Epithelial cell of esophagus (primary cell): ENCODE data around the gene EML4.

Experiments
- DNase-seq: peaks from one replicate; pipeline ENCODE4 v3.0.0; 2010; ENCODE audit warnings: low read depth
- H3K4me3 ChIP-seq: 2 replicates; pipeline ENCODE4 v1.5.1; 2011; ENCODE audit warnings: mild to moderate bottlenecking, low read length, control low read depth
- CTCF ChIP-seq: IDR thresholded peaks from 2 replicates; pipeline ENCODE4 v1.5.1; 2011; ENCODE audit warnings: low read depth, mild to moderate bottlenecking, low read length, control low read depth, inconsistent platforms; ENCODE audit not compliant: insufficient read depth; ENCODE audit errors: missing control alignments

EML4 gene

GRCh38 chr2:42224422-42225067 is 55.4 kb downstream of the EML4 start:
- DNase-seq = no peak
- no peak overlapping the region for H3K4me3 ChIP-seq
- no peak for TF ChIP-seq CTCF

GRCh38 chr2:42225573-42225972 is 56.4 kb downstream of the EML4 start:
- no peak for TF ChIP-seq CTCF
- DNase-seq = no peak
- no peak overlapping the region for H3K4me3 ChIP-seq

GRCh38 chr2:42227491-42227890 is 58.3 kb downstream of the EML4 start:
- DNase-seq = no peak
- no peak overlapping the region for H3K4me3 ChIP-seq

GRCh38 chr2:42228101-42228500 is 58.9 kb downstream of the EML4 start:
- DNase-seq = no peak
- TF ChIP-seq CTCF = no peak
- no peak overlapping the region for H3K4me3 ChIP-seq

More at GRCh38 chr2:42227491-42227890, 58.3 kb downstream of the EML4 start:
- TF ChIP-seq CTCF = no peak

GRCh38 chr2:42229949-42230348 is 60.8 kb downstream of the EML4 start:
- no peak for TF ChIP-seq CTCF
- H3K4me3 ChIP-seq = no peak overlapping the region
- DNase-seq = no peak

- no peak for TF ChIP-seq CTCF
- H3K4me3 ChIP-seq = no peak overlapping the region
- DNase-seq = no peak
Observed at GRCh38 chr2:42230891-42231290, 61.7 kb downstream of the EML4 start.

GRCh38 chr2:42232024-42232423 is 62.9 kb downstream of the EML4 start:
- no peak overlapping the region for H3K4me3 ChIP-seq
- DNase-seq = no peak
- no peak for TF ChIP-seq CTCF
